Measurements from ENCODE around the gene EFCAB6. TPM values are rescaled to one million over a fixed set of nuclear protein-coding genes. Genes with fewer than 3 reads are reported as not detected.

Gene EFCAB6
- total and polyA plus RNA-seq, 2 of the 13 experiments (the other 11 are each of a cell fraction or from before 2014, with no cell fraction given): not detected

- Histone ChIP-seq H3K9me3 (ENCODE audit: low read length) (no peaks in the 10 kb centered on the region), H2AFZ (ENCODE audit: low read length) (no peak overlapping the region), H4K20me1 (ENCODE audit: insufficient read depth, low read length) (no peaks in the 10 kb centered on the region), H3K4me2 (ENCODE audit: low read depth, low read length) (no peak overlapping the region), H3K79me2 (ENCODE audit: insufficient read depth, low read length) (no peaks in the 10 kb centered on the region), H3K27me3 (ENCODE audit: control insufficient read depth in 1 of 2, insufficient read depth in 2 of 2, low read length in 2 of 2) (peaks cover 9 to 67% of the 10 kb centered on the region in 2 experiments; a peak in 3 of 5 replicates), H3K9ac (ENCODE audit: insufficient read depth, low read depth, low read length) (no peak overlapping the region), H3K27ac (ENCODE audit: extremely low read length, insufficient read depth, low read length) (no peak overlapping the region), H3K4me1 (ENCODE audit: insufficient read depth, low read length) (no peaks in the 10 kb centered on the region), H3K4me3 (replicated peaks in 1 of 3; ENCODE audit: insufficient read depth in 1 of 3, low read depth in 2 of 3, low read length in 3 of 3) (no peak overlapping the region), H3K36me3 (replicated peaks in 1 of 2; ENCODE audit: control insufficient read depth in 1 of 2, insufficient read depth in 2 of 2, low read length in 2 of 2) (no peaks in the 10 kb centered on the region)
- in situ Hi-C loops (cut with HindIII; ENCODE audit: extremely low pct_ligation_motif_present, low pct_unique_long_range_greater_than_20kb) (no loop called here), intact Hi-C loops (cut with micrococcal nuclease; ENCODE audit: unreplicated experiment) (no loop called here)
- no TSS peak for BruUV-seq (replicated peaks)
- CTCF ChIA-PET (ENCODE audit: low intra/inter-chr PET ratio, low total read pairs): interaction anchor here (1.5 kb wide), 1 partner anchor 460 kb away, joined by 3 read pairs; no protein-coding TSS in a partner anchor
- DNase-seq (ENCODE audit: low spot score): no peak
- no peak for ATAC-seq
- FAIRE-seq: no peak
- POLR2A ChIA-PET: no interaction called here
- WGBS (ENCODE audit: low lambda C conversion rate): 24% methylated on average over 5 of the region's 14 CpGs
- TF ChIP-seq ATRX (CRISPR knock-in tag; IDR thresholded peaks at IDR 0.05; ENCODE audit: borderline replicate concordance): no peak
- TF ChIP-seq DR1 (CRISPR knock-in tag; IDR thresholded peaks at IDR 0.05): no peak
- no peak for TF ChIP-seq SRSF1 (optimal IDR thresholded peaks at IDR 0.05; ENCODE audit: low read depth, low read length)
- TF ChIP-seq PHF21A (CRISPR knock-in tag; IDR thresholded peaks at IDR 0.05): no peak
- no peak for TF ChIP-seq ZMYM3 (CRISPR knock-in tag; IDR thresholded peaks at IDR 0.05)
- no peak for TF ChIP-seq ZNF446 (CRISPR knock-in tag; IDR thresholded peaks at IDR 0.05)
- TF ChIP-seq ZNF589 (CRISPR knock-in tag; conservative IDR thresholded peaks at IDR 0.05): no peak
- TF ChIP-seq ZBTB34 (CRISPR knock-in tag; IDR thresholded peaks at IDR 0.05): no peak
- TF ChIP-seq ZNF670 (CRISPR knock-in tag; IDR thresholded peaks at IDR 0.05; ENCODE audit: borderline replicate concordance): no peak
- TF ChIP-seq TRAFD1 (CRISPR knock-in tag; IDR thresholded peaks at IDR 0.05; ENCODE audit: borderline replicate concordance): no peak
- TF ChIP-seq CREM (IDR thresholded peaks at IDR 0.05): no peak
- TF ChIP-seq CREM (CRISPR knock-in tag; IDR thresholded peaks at IDR 0.05): no peak
- no peak for TF ChIP-seq ZNF800 (CRISPR knock-in tag; IDR thresholded peaks at IDR 0.05)
- TF ChIP-seq ELK4 (CRISPR knock-in tag; IDR thresholded peaks at IDR 0.05; ENCODE audit: borderline replicate concordance): no peak
- TF ChIP-seq ZNF678 (CRISPR knock-in tag; IDR thresholded peaks at IDR 0.05): no peak
These were observed 35.5 kb upstream of the EFCAB6 start for GRCh38 chr22:43847376-43848289.

Measured in HepG2 (cell line).